GM23248 (cell line): ENCODE results near the gene LRP2. TPM values are rescaled to one million over a fixed set of nuclear protein-coding genes. Genes with fewer than 3 reads are reported as not detected.
A peak's percentile ranks its signal among the peaks of the same experiment; 100 is the strongest.
"Not testable (repeated sequence)": the region's sequence is repeated elsewhere in the genome, so short reads cannot be mapped to it uniquely, and the experiment has no call there.

ENCODE experiments used
- DNase-seq: peaks from one replicate; pipeline ENCODE4 v3.0.0-alpha.2; 2015
- H2AFZ ChIP-seq: fragments of 200-600 bp; sonication (generic); 2 replicates; pipeline ENCODE4 v1.6.1; 2016; ENCODE audit warnings: antibody characterized with exemption
- H3F3A ChIP-seq: fragments of 200-600 bp; sonication (generic); 2 replicates; pipeline ENCODE4 v1.6.1; 2016; ENCODE audit warnings: mild to moderate bottlenecking, antibody characterized with exemption, mixed run types; ENCODE audit not compliant: insufficient read depth
- H3K27ac ChIP-seq: fragments of 200-600 bp; sonication (generic); 2 replicates; pipeline ENCODE4 v1.5.1; 2016; ENCODE audit warnings: mild to moderate bottlenecking
- H3K27me3 ChIP-seq: fragments of 200-600 bp; sonication (generic); replicated peaks from 2 replicates; pipeline ENCODE4 v1.6.1; 2016; ENCODE audit warnings: mild to moderate bottlenecking; ENCODE audit not compliant: insufficient read depth
- H3K36me3 ChIP-seq: fragments of 200-600 bp; sonication (generic); 2 replicates; pipeline ENCODE4 v1.6.1; 2016; ENCODE audit warnings: low read depth, mild to moderate bottlenecking
- H3K4me1 ChIP-seq: fragments of 200-600 bp; sonication (generic); 2 replicates; pipeline ENCODE4 v1.6.1; 2016; ENCODE audit warnings: mild to moderate bottlenecking; ENCODE audit not compliant: insufficient read depth
- H3K4me2 ChIP-seq: fragments of 200-600 bp; sonication (generic); one replicate; pipeline ENCODE4 v1.6.1; 2016; ENCODE audit warnings: mild to moderate bottlenecking; ENCODE audit not compliant: unreplicated experiment
- H3K4me3 ChIP-seq: fragments of 200-600 bp; sonication (generic); 2 replicates; pipeline ENCODE4 v1.5.1; 2016; ENCODE audit warnings: mild to moderate bottlenecking
- H3K79me2 ChIP-seq: fragments of 200-600 bp; sonication (generic); 2 replicates; pipeline ENCODE4 v1.6.1; 2016; ENCODE audit warnings: mild to moderate bottlenecking; ENCODE audit not compliant: insufficient read depth
- H3K9ac ChIP-seq: fragments of 200-600 bp; sonication (generic); 2 replicates; pipeline ENCODE4 v1.6.1; 2016; ENCODE audit warnings: mild to moderate bottlenecking
- H3K9me2 ChIP-seq: fragments of 200-600 bp; sonication (generic); 2 replicates; pipeline ENCODE4 v1.6.1; 2016; ENCODE audit warnings: mixed run types, mild to moderate bottlenecking, moderate library complexity; ENCODE audit not compliant: insufficient read depth
- H3K9me3 ChIP-seq: fragments of 200-600 bp; sonication (generic); one replicate; pipeline ENCODE4 v1.6.1; 2017; ENCODE audit warnings: low read depth
- H4K20me1 ChIP-seq: fragments of 200-600 bp; sonication (generic); 2 replicates; pipeline ENCODE4 v1.6.0; 2016; ENCODE audit not compliant: insufficient read depth
- EZH2 ChIP-seq: fragments of 200-600 bp; sonication (generic); IDR thresholded peaks from 2 replicates; pipeline ENCODE4 v1.6.1; 2018; ENCODE audit warnings: antibody characterized with exemption, mild to moderate bottlenecking; ENCODE audit not compliant: insufficient read depth, poor library complexity, severe bottlenecking
- EZH2phosphoT487 ChIP-seq: fragments of 200-600 bp; sonication (generic); IDR thresholded peaks from 2 replicates; pipeline ENCODE4 v1.6.1; 2018; ENCODE audit warnings: antibody characterized with exemption, moderate library complexity, mild to moderate bottlenecking, low read depth; ENCODE audit not compliant: insufficient read depth
- WGBS, 2 experiments: methylation state at CpG; one replicate each; pipeline ENCODE4 v1.1.6; 2015 to 2017; ENCODE audit warnings: low lambda C conversion rate in 2 of 2, low coverage in 1 of 2; ENCODE audit errors: missing lambda C conversion rate in 2 of 2; 5-methylcytosine and 5-hydroxymethylcytosine counted together
- in situ Hi-C: fragments of 300-500 bp; cut with MboI; formaldehyde crosslinking; loops from 2 replicates; pipeline ENCODE4 v1.15.0; 2020
- polyA plus RNA-seq: library from polyadenylated mRNA; unstranded; fragments of >200 nt; fragmentation: Nextera tagmentation; extraction: Ambion mirVana; gene quantifications from 2 replicates; pipeline ENCODE4 v1.2.1, GENCODE V29; 2016
- total RNA-seq: library from RNA; depleted of rRNA; stranded (reverse); fragments of >200 nt; shearing (Covaris generic); gene quantifications from 2 replicates; pipeline ENCODE4 v1.2.3, GENCODE V29; 2014; rRNA removed

LRP2 gene
- total RNA-seq (not detected in 2 replicates), polyA plus RNA-seq (not detected in 2 replicates)

GRCh38 chr2:169362118-169362893 lies at the start of gene LRP2:
Gene LRP2, minus strand, starts transcription at chr2:169362534. Its CDS starts 135 bp downstream, at chr2:169362399.
- Histone ChIP-seq H3K9me2 (no peaks in the 10 kb centered on the region), H3F3A (no peaks in the 10 kb centered on the region), H3K27ac (no peak within 1 kb of the TSS), H2AFZ (peak within 1 kb of the TSS; percentile 26; the same call in 1 of the 2 replicates), H4K20me1 (no peaks in the 10 kb centered on the region), H3K4me1 (peaks cover 3% of the 10 kb centered on the region; the same call in 1 of the 2 replicates), H3K27me3 (peaks cover 48% of the 10 kb centered on the region), H3K4me2 (peak within 1 kb of the TSS; percentile 68), H3K4me3 (peak within 1 kb of the TSS; percentile 46), H3K36me3 (no peaks in the 10 kb centered on the region), H3K79me2 (no peaks in the 10 kb centered on the region), H3K9ac (no peak within 1 kb of the TSS), H3K9me3 (no peaks in the 10 kb centered on the region)
- in situ Hi-C loops = no loop called here
- TF ChIP-seq EZH2 (no peak), EZH2phosphoT487 (no peak)
- WGBS, 2 experiments = 2% methylated on average over 21 to 72 of the region's 75 CpGs
- peak; percentile 11 for DNase-seq

GRCh38 chr2:169406891-169407290 lies 44.6 kb upstream of the LRP2 start:
- no peaks in the 10 kb centered on the region for H3K27me3 ChIP-seq
- no peaks in the 10 kb centered on the region for H3F3A ChIP-seq
- 16 to 29% methylated on average over 3 of the region's 3 CpGs for WGBS, 2 experiments

GRCh38 chr2:169399491-169399890 lies 37.2 kb upstream of the LRP2 start:
- H4K20me1 ChIP-seq, H3K4me1 ChIP-seq, H3K9ac ChIP-seq, H3K27ac ChIP-seq, H3K4me2 ChIP-seq, H3K4me3 ChIP-seq, DNase-seq, H3K27me3 ChIP-seq, H3K36me3 ChIP-seq, H2AFZ ChIP-seq, in situ Hi-C loops, H3K9me2 ChIP-seq, H3F3A ChIP-seq, H3K79me2 ChIP-seq, H3K9me3 ChIP-seq: not testable (repeated sequence)
- 54 to 61% methylated on average over 12 to 13 of the region's 13 CpGs for WGBS, 2 experiments

More at GRCh38 chr2:169406891-169407290, 44.6 kb upstream of the LRP2 start:
- Histone ChIP-seq H3K9me3 (no peaks in the 10 kb centered on the region), H3K4me1 (no peaks in the 10 kb centered on the region), H3K9ac (no peak overlapping the region), H4K20me1 (no peaks in the 10 kb centered on the region), H2AFZ (no peak overlapping the region), H3K9me2 (no peaks in the 10 kb centered on the region), H3K79me2 (no peaks in the 10 kb centered on the region), H3K27ac (no peak overlapping the region), H3K36me3 (no peaks in the 10 kb centered on the region), H3K4me3 (no peak overlapping the region), H3K4me2 (no peak overlapping the region)
- DNase-seq = no peak
- TF ChIP-seq EZH2phosphoT487 (no peak), EZH2 (no peak)
- in situ Hi-C loops = no loop called here

- no peaks in the 10 kb centered on the region for H3K9me2 ChIP-seq
- H3K9me3 ChIP-seq = no peaks in the 10 kb centered on the region
- TF ChIP-seq EZH2 = no peak
- TF ChIP-seq EZH2phosphoT487 = no peak
- no peaks in the 10 kb centered on the region for H3K4me1 ChIP-seq
- no peak overlapping the region for H3K4me2 ChIP-seq
- H3K36me3 ChIP-seq = no peaks in the 10 kb centered on the region
- in situ Hi-C loops = no loop called here
- no peak for DNase-seq
- no peak overlapping the region for H3K4me3 ChIP-seq
- 26 to 36% methylated on average over 2 of the region's 2 CpGs for WGBS, 2 experiments
- no peak overlapping the region for H3K9ac ChIP-seq
- no peaks in the 10 kb centered on the region for H4K20me1 ChIP-seq
- H3K79me2 ChIP-seq = no peaks in the 10 kb centered on the region
- no peaks in the 10 kb centered on the region for H3F3A ChIP-seq
- peaks cover 7% of the 10 kb centered on the region; the same call in 1 of the 2 replicates for H3K27me3 ChIP-seq
- H3K27ac ChIP-seq = no peak overlapping the region
- H2AFZ ChIP-seq = no peak overlapping the region
These were observed 35.4 kb upstream of the LRP2 start for GRCh38 chr2:169397697-169398096.
